Measurements from ENCODE around the gene NFE2L3.
A peak's percentile ranks its signal among the peaks of the same experiment; 100 is the strongest.
"Not testable (repeated sequence)": the region's sequence is repeated elsewhere in the genome, so short reads cannot be mapped to it uniquely, and the experiment has no call there.

The NFE2L3 gene

DNA sequence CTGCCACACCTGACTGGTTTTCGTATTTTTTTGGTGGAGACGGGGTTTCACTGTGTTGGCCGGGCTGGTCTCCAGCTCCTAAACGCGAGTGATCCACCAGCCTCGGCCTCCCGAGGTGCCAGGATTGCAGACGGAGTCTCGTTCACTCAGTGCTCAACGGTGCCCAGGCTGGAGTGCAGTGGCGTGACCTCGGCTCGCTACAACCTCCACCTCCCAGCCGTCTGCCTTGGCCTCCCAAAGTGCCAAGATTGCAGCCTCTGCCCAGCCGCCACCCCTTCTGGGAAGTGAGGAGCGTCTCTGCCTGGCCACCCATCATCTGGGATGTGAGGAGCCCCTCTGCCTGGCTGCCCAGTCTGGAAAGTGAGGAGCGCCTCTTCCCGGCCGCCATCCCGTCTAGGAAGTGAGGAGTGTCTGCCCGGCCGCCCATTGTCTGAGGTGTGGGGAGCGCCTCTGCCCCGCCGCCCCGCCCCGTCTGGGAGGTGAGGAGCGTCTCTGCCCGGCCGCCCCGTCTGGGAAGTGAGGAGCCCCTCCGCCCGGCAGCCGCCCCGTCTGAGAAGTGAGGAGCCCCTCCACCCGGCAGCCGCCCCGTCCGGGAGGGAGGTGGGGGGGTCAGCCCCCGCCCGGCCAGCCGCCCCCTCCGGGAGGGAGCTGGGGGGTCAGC lies 4.2 kb upstream of the NFE2L3 start:
- not testable (repeated sequence) for DNase-seq

DNA sequence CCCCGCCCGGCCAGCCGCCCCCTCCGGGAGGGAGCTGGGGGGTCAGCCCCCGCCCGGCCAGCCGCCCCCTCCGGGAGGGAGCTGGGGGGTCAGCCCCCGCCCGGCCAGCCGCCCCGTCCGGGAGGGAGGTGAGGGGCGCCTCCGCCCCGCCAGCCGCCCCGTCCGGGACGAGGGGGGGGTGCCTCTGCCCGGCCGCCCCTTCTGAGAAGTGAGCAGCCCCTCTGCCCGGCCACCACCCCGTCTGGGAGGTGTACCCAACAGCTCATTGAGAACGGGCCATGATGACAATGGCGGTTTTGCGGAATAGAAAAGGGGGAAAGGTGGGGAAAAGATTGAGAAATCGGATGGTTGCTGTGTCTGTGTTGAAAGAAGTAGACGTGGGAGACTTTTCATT lies 3.7 kb upstream of the NFE2L3 start:
- DNase-seq = not testable (repeated sequence)

DNA sequence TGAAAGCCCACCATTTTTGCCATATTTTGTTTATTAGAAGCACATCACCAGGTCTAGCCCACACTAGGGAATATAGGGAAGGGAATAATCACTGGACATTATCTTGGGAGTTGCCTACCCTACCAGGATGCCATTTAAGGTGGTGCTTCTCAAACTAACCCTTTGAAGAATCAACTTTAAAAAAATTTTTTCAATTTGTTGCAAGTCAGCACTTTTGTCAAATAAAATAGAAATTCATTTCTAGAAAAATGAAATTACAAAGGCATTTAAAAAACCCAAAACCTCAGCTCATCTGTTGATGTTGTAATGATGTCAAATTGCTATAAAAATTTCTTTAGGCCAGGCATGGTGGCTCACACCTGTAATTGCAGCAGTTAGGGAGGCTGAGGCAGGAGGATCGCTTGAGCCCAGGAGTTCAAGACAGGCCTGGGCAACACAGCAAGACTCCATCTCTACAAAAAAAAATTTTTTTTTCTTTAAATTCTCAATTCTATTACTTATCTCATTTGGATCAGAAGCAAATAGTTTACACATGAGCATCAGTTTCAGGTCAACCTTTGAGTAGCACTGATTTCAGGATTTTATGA lies 2.5 kb upstream of the NFE2L3 start:
- no peak for DNase-seq

DNA sequence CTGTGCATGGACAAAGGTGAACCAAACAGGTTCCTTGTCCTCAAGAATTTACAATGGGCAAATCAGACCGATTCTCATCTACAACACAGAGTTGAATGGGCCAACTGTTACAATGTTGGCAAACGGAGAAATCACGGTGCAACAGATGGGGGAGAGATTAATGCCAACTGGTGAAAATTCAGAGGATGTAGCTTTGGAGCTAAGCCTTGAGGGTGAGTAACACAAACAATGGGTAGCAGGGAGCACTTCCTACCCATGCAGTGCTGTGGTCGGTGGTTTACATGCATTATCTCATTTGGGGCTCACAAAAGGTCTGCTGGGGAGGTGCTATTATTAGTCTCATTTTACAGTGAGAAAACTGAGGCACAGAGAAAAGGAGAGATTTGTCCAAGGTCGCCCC lies 902 bp upstream of the NFE2L3 start:
- DNase-seq = no peak

DNA sequence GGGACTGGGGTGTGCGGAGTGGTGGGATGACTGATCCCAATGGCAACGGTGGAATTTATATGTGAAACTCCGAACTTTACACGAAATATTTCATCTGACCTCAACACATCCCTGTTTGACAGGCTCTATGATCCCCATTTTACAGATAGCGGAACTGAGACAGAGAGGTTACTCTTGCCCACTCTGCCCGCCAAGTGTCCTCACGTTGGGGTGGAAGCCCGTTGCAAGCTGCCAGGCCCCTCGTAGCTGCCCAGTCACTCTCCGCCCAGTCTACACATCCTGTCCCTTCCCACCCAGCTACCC lies 397 bp upstream of the NFE2L3 start:
- DNase-seq = no peak

DNA sequence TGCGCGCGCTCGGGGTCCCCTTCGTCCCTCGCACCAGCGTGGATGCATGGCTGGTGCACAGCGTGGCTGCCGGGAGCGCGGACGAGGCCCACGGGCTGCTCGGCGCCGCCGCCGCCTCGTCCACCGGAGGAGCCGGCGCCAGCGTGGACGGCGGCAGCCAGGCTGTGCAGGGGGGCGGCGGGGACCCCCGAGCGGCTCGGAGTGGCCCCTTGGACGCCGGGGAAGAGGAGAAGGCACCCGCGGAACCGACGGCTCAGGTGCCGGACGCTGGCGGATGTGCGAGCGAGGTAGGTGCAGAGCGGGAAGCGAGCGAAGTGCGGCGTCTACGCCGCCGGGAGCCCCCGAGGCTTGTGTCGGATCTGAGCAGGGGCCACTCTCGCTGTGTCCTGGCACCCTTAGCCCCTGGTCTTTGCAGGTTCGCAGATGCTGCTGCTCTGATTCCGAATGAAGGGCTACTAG lies 813 bp downstream of the NFE2L3 start:
- DNase-seq = not testable (repeated sequence)

DNA sequence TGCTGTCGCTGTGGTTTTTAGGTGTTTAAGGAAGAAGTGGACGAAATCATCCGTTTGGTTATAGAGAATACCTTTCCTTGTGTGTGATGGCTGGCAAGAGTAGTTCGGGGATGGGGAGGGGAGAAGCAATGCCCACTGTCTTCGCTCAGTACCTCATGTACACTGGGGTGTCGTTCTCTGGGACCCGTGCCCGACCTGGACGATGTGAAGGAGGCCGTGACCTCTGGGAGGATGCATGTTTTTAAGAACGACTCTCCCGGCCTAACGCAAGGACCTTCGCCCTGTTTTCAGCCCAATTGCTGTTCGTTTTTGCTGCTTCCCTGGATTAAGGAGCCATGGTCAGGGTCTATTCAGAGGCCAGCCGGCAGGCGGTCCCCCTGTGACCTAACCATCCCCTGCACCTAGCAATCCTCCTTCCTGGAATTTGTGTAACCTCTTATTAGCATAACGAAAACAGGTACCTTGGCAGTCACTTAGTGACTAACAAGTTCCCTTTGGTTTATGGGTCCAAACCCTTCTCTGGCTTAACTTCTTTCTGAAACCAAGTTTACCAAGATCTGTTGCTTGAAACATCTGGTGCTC lies 1.3 kb downstream of the NFE2L3 start:
- no peak for DNase-seq

DNA sequence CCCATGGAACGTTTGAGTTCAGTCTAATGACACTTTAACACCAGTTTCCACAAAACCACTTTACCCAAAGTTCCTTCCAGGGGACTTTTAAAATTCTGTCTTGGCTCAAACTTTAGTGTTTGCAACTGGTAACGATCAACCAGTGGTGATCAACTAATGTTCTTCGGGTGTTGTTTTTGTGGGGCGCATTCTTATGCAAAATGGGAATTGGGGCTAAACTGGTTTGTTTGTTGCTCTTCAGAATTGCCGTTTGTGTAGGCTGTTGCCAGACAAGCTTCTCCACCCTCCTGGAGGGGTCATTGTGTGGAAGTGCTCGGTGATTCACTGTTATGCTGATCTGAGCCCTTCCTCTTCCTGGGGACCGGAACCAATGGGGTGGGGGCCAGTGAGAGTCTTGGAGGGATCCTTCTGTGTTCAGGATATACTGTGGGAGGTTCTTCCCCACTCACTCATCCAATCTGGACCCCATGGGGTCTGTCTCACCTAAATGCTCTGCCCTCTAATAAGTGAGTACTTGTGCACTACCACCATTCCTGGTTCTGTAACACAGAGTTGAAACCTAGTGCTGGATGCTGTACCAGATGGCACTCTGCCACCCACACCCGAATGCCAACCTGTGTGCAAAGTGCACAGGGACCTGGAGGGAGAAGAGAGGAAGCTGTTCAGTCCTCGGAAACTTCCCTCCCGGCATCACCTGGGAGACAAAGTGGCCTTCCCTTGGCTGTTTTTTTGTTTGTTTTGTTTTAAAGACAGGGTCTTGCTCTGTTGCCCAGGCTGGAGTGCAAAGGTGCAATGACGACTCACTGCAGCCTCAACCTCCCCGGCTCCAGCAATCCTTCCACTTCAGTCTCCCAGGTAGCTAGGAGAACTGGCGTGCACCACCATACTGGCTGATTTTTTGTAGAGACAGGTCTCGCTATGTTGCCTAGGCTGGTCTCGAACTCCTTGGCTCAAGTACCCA lies 2.1 kb downstream of the NFE2L3 start:
- peak; percentile 73 for DNase-seq

DNA sequence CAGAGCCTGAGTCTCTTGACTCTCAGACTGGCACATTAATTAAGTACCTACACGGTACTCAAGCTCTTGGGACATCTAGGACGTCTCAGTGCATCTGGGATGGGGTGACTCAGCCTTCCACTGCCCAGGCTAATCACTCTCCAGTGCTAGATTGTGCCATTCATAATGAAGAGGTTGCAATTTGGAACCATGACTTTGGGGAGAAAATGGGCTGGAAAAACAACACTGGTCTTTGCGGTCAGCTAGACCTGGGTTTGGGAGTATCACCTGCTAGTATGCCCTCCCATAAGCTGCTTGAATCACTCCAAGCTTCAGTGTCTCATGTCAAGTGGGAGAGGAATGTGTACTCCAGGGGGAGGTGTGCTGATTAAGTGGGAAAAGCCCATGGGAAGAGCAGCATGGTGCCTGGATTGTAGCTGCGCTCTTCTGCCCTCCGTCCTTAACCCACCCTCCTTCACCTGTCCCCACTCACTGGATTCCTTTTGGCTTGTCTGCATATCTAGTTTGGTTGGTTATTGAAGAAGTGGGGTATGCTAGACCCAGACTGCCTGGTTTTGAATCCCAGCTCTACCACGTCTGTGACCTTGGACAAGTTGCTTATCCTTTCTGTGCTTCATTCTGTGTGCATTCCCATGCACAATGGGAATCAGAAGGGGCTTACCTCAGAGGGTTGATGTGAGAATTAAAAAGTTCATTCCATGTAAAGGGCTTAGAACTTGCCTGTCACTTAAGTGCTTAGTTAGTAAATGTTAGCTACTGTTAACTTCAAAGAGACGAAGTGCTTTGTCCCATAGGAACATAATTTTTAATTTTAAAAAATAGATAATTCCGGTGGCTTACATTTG lies 3.8 kb downstream of the NFE2L3 start:
- DNase-seq = peak; percentile 67

DNA sequence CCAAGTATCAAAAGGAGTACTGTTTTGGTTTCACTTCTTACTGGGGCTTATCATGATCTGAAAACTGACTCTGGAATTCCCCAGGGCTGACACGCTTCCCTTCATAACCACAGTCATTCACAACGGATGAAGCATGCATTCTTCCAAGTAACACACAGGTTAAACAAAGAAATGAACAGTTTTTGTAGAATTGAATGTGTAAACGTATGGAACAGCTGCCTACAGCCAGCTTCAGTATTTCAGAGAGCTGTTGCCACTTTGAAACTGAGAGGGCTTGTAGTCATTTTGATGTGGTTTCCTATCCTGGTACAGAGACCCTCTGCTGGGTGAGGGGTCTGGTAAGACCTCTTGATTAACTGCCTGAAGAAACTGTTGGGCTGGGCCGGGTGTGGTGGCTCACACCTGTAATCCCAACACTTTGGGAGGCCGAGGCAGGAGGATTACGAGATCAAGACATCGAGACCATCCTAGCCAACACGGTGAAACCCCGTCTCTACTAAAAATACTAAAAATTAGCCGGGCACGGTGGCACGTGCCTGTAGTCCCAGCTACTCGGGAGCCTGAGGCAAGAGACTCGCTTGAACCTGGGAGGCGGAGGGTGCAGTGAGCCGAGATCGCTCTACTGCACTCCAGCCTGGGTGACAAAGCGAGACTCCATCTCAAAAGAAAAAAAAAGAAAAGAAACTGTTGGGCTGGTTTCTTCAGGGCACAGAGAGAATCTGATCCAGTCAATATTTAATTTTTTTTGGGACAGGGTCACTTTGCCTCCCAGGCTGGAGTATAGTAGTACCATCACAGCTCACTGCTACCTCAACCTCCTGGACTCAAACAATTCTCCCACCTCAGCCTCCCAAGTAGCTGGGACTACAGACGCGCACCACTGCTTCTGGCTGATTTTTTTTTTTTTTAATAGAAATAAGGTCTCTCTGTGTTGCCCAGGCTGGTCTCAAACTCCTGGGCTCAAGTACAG lies 4.7 kb downstream of the NFE2L3 start:
- peak; percentile 92 for DNase-seq

DNA sequence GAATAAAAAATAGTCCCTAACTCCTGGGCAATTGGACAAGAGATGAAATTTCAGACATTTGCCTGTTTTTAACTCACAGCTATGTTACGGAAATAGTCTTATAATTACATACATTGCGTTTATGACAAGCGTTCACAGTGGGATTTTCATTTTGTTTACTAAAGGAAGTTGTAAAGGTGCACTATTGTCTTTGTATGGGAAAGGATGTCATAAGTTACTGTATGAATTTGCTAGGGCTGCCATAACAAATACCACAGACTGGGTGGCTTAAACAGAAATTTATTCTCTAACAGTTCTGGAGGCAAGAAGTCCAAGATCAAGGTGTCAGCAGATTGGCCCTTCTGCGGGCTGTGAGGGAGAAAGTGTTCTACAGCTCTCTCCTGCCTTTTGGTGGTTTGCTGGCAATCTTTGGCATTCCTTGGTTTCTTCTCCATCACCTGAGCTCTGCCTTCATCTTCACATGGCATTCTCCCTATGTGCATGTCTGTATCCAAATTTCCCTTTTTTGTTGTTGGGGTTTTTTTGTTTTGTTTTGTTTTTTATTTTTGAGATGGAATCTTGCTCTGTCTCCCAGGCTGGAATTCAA lies 5.6 kb downstream of the NFE2L3 start:
- no peak for DNase-seq

DNA sequence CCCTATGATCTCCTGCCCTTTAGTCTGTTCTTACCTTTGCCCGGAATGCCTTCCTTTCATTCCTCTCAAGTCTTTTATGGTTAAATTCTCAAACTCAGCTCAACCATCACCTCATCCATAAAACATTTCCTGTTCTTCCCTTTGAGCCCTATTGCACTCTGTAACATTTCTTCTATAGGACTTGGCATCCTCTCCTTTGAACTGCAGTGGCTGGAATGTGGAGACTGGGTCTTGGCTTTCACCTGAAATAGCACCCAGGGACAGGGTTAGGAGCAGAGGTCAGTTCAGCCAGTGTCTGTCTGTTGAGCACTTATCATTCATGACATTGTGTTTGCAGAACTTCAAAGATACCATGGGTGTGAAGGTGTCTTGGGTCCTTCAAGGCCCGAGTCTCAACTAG lies 7.2 kb downstream of the NFE2L3 start:
- DNase-seq = no peak

DNA sequence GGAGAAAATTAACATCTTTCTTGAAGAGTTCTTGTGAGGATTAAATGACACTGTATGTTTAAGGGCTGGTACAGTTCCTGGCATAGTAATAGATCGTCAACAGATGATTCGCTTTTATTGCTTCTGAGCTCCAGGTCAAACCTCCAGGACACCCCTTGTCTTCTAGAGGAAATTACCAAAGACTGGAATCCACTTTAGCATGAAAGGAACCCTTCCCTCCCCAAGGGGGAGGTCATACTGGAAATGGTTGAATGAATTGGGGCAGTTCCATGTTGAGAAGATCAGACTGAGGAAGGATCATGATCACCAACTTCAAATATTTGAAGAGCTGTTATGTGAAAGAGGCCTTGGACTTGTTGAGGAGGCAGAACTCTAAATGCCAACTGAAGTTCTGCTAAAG lies 8.9 kb downstream of the NFE2L3 start:
- DNase-seq = peak; percentile 46

DNA sequence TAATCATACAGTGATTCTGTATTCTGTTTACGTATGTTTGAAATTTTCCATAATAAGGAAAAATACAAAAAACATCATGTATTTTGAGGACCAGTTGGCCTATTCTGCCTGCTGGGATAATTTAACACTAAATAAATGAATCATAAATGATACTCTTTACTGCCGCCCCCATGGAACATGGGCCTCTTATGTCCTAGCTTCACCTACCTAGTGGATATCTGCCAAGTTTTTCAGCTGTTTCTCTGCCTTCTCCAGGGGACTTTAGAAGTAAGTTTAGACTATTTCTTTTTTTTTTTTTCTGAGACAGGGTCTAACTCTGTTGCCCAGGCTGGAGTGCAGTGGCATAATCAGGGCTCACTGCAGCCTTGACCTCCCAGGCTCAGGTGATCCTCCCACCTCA lies 10.4 kb downstream of the NFE2L3 start:
- no peak for DNase-seq

DNA sequence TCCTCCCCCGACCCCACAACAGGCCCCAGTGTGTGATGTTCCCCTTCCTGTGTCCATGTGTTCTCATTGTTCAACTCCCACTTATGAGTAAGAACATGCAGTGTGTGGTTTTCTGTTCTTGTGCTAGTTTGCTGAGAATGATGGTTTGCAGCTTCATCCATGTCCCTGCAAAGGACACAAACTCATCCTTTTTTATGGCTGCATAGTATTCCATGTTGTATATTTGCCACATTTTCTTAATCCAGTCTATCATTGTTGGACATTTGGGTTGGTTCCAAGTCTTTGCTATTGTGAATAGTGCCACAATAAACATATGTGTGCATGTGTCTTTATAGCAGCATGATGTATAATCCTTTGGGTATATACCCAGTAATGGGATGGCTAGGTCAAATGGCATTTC lies 11.8 kb downstream of the NFE2L3 start:
- DNase-seq = not testable (repeated sequence)

DNA sequence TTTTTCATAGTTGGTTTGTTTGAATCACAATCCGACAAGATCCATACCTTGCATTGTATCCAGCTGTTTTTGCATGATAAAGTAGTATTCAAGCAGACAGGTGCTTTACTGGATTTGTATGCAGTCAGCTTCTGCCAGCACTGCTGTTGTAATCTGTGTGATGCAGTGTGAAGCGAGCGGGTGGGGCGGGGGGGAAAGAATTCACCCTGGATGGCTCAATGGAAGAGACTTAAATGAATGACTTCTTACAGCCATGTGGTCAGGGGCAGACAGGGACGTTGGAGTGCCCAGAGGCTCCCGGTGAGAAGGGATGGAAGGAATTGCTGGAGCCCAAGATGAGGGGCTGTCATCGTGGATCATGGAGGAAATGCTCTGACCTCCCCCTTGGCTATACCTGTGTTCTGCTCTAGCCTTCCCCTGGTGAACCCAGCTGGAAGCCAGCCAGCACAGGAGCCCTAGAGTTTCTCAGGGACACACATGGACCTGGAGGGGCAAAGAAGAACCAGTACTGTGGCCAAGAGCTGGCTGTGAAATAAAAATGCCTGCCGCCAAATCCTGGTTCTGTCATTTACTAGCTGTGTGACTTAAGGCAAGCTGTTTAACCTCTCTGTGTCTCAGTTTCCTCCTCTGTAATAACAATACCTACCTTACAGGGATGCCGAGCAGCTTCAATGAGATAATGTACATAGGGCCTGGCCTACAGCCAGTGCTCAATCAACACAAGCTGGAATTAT lies 14.1 kb downstream of the NFE2L3 start:
- DNase-seq = no peak

DNA sequence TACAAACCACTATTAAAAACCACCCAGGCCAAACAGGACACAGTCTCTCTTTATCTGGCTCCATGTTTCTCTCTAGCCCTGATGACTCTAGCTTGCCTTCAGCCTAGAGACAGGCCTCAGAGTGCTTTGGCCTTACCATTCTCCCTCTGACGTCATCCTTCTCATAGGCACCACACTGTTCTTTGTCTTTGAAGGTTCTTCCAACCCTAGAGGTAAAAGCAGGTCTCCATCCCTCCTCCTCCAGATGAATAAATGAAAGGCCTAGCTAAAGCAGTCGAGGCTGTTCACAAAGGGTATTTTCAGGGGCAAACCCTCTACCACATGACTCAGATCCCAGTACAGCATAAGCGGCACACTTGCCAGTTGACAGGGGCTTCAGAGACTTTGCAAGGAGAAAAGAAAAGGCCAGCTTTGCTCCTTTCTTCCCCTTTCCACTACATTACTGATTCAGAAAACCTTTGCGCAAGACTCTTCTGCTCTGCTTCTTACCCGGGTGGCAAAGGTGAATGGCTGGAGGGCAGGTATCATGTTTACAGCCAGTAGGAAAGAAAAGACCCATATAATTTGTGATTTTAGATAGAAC lies 14.8 kb downstream of the NFE2L3 start:
- DNase-seq = peak; percentile 53

DNA sequence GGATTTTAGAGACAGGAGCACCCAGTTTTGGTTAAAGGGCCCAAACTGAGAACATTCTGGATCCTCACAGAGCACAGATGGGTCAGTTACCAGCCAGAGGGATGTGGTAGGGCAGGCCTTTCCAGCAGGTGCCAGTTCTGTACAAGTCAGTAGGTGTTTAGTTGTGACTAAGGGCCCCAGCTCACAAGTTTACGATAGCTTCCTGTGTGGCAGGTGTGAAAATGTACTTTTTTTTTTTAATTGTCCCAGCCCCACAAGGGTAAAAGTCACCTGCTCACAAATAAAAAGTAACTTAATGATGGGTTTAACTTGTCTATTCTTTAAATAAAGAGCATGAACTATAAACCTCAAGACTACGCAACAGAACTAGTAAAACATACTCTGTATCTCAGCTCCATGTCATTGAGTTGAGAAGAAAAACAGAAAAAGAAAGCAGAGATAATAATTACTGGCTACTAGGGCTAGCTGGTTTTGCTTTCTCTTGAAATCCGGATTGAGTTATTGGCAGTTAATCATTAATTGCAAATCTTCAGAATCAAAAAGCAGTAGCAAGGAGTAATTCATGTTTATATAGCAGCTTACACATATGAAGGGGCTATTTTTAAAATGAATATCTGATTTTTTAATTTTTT lies 15.4 kb downstream of the NFE2L3 start:
- no peak for DNase-seq

DNA sequence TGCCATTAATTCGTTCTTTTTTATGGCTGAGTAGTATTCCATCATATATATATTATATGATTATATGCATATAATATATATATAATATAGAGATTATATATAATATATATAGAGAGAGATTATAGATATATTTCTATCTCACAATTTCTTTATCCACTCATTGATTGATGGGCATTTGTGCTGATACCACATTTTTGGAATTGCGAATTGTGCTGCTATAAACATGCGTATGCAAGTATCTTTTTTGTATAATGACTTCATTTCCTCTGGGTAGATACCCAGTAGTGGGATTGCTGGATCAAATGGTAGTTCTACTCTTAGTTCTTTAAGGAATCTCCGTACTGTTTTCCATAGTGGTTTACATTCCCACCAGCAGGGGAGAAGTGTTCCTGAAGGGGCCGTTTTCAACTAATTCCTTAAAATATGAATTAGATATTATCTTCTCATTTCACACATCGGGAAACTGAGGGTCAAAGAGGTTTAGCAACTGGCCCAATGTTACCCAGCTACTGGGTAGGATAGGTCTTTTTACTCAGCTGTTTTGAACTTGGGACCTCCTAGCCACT lies 16.5 kb downstream of the NFE2L3 start:
- DNase-seq = no peak
